Caco-2 (cell line): ENCODE data around the gene ELMOD1. TPM values are rescaled to one million over a fixed set of nuclear protein-coding genes. Genes with fewer than 3 reads are reported as not detected.

ENCODE experiments used
- BruUV-seq: library from RNA; stranded (reverse); fragments of 400-500 nt; replicated peaks from 2 replicates; lab custom pipeline; 2021; lab: Mats Ljungman, UMichigan
- CTCF ChIA-PET: fragments of 300-600 bp; sonication (Branson Sonifier 250); formaldehyde crosslinking; loops from one replicate; lab custom pipeline; 2022; ENCODE audit warnings: antibody characterized with exemption; lab: Charles Lee
- POLR2A ChIA-PET: fragments of 300-600 bp; sonication (Branson Sonifier 250); formaldehyde crosslinking; loops from one replicate; lab custom pipeline; 2022; ENCODE audit warnings: antibody characterized with exemption; lab: Charles Lee
- DNase-seq, 2 experiments: peaks; one replicate each; pipeline versions ENCODE4 v3.0.0 to v3.0.0-alpha.2; 2020 to 2022
- H3K27me3 ChIP-seq: replicated peaks from 2 replicates; pipeline ENCODE4 v1.6.0; 2011; ENCODE audit warnings: low read length; ENCODE audit not compliant: control insufficient read depth, insufficient read depth
- H3K36me3 ChIP-seq: 2 replicates; pipeline ENCODE4 v1.5.1; 2011; ENCODE audit warnings: low read length; ENCODE audit not compliant: control insufficient read depth, insufficient read depth
- H3K4me1 ChIP-seq: fragments of 250-450 bp; sonication (Bioruptor Pico); 2 replicates; pipeline ENCODE4 v1.5.1; 2020; ENCODE audit warnings: mild to moderate bottlenecking
- H3K4me3 ChIP-seq: 2 replicates; pipeline ENCODE4 v1.5.1; 2011; ENCODE audit warnings: low read depth, mild to moderate bottlenecking, control low read depth, low read length
- H3K9me3 ChIP-seq: fragments of 250-450 bp; sonication (Bioruptor Pico); 2 replicates; pipeline ENCODE4 v1.5.1; 2020; ENCODE audit warnings: mild to moderate bottlenecking, moderate library complexity
- H3K27ac Mint-ChIP-seq: one replicate; pipeline ENCODE4 v1.8.0; 2022; ENCODE audit warnings: mixed read lengths; ENCODE audit not compliant: unreplicated experiment
- H3K27me3 Mint-ChIP-seq: one replicate; pipeline ENCODE4 v1.8.0; 2022; ENCODE audit warnings: mixed read lengths; ENCODE audit not compliant: insufficient read depth, unreplicated experiment
- H3K36me3 Mint-ChIP-seq: one replicate; pipeline ENCODE4 v1.8.0; 2022; ENCODE audit warnings: mild to moderate bottlenecking, mixed read lengths; ENCODE audit not compliant: insufficient read depth, unreplicated experiment
- H3K4me1 Mint-ChIP-seq: one replicate; pipeline ENCODE4 v1.8.0; 2022; ENCODE audit warnings: low read depth, mixed read lengths; ENCODE audit not compliant: unreplicated experiment
- H3K4me3 Mint-ChIP-seq: one replicate; pipeline ENCODE4 v1.8.0; 2022; ENCODE audit warnings: mild to moderate bottlenecking, moderate library complexity, mixed read lengths; ENCODE audit not compliant: unreplicated experiment
- H3K9me3 Mint-ChIP-seq: one replicate; pipeline ENCODE4 v1.8.0; 2022; ENCODE audit warnings: mixed read lengths; ENCODE audit not compliant: unreplicated experiment
- CTCF ChIP-seq, 2 experiments: fragments of 200-600 bp in 1 of 2; IDR thresholded peaks; 1 replicate in 1 of 2; 2 replicates in 1 of 2; pipeline versions ENCODE4 v1.5.1 to v1.8.0; 2011 to 2022; ENCODE audit warnings: antibody characterized with exemption in 1 of 2, control low read depth in 1 of 2, inconsistent platforms in 1 of 2, low read depth in 1 of 2, low read length in 1 of 2, mild to moderate bottlenecking in 1 of 2, moderate library complexity in 1 of 2; ENCODE audit not compliant: insufficient read depth in 1 of 2, severe bottlenecking in 1 of 2, unreplicated experiment in 1 of 2
- intact Hi-C: fragments of 100-400 bp; cut with micrococcal nuclease; formaldehyde crosslinking; loops from one replicate; pipeline ENCODE4 v1.10.0; 2022; ENCODE audit not compliant: unreplicated experiment
- total RNA-seq: library from RNA; stranded (reverse); gene quantifications from 2 replicates; pipeline ENCODE4 v1.2.3, GENCODE V29; 2022

Gene ELMOD1
- total RNA-seq, 1 experiment from 2014 or later = not detected

GRCh38 chr11:107713009-107713408 is 122.1 kb downstream of the ELMOD1 start:
- Mint-ChIP-seq H3K9me3 (no peaks in the 10 kb centered on the region), H3K4me3 (no peak overlapping the region), H3K36me3 (no peaks in the 10 kb centered on the region), H3K27me3 (peaks cover 14% of the 10 kb centered on the region), H3K27ac (no peak overlapping the region), H3K4me1 (no peaks in the 10 kb centered on the region)
- intact Hi-C loops = no loop called here
- CTCF ChIA-PET = no interaction called here
- no TSS peak for BruUV-seq
- Histone ChIP-seq H3K4me1 (peaks cover 16% of the 10 kb centered on the region), H3K4me3 (no peak overlapping the region), H3K27me3 (peaks cover 2% of the 10 kb centered on the region; the same call in 1 of the 2 replicates), H3K36me3 (no peaks in the 10 kb centered on the region), H3K9me3 (no peaks in the 10 kb centered on the region)
- DNase-seq = no peak
- no peak for TF ChIP-seq CTCF (IDR thresholded peaks at IDR 0.05; ENCODE audit: insufficient read depth in 1 of 2, low read depth in 1 of 2, low read length in 1 of 2, severe bottlenecking in 1 of 2, unreplicated experiment in 1 of 2)
- POLR2A ChIA-PET = no interaction called here

Other genes starting within 250 kb of the ELMOD1 start
- gene CWF19L2, start 133.3 kb upstream of the ELMOD1 start, total RNA-seq = 22.9 and 24.1 TPM in 2 replicates
- 15.7 and 16.8 TPM in 2 replicates for gene ALKBH8, start 25.4 kb upstream of the ELMOD1 start, total RNA-seq
- gene SLN, start 120.9 kb downstream of the ELMOD1 start, total RNA-seq = not detected in 2 replicates